Neural cell (in vitro differentiated cells): ENCODE data around the gene CLCNKB.

ENCODE experiments used
- CTCF ChIP-seq: fragments of 450-650 bp; IDR thresholded peaks from 2 replicates; pipeline ENCODE4 v1.5.1; 2014; ENCODE audit warnings: antibody characterized with exemption, mild to moderate bottlenecking, moderate library complexity; ENCODE audit not compliant: poor library complexity, severe bottlenecking
- EP300 ChIP-seq: fragments of 450-650 bp; conservative IDR thresholded peaks from 2 replicates; pipeline ENCODE4 v1.6.1; 2014; ENCODE audit warnings: antibody characterized with exemption, mild to moderate bottlenecking, moderate library complexity; ENCODE audit not compliant: poor library complexity, severe bottlenecking
- EZH2 ChIP-seq: fragments of 200-600, 300-800 bp; shearing (Covaris generic), sonication (generic); IDR thresholded peaks from 2 replicates; pipeline ENCODE4 v1.6.1; 2014; ENCODE audit warnings: antibody characterized with exemption, low read length, borderline replicate concordance, mild to moderate bottlenecking; ENCODE audit not compliant: insufficient read depth, poor library complexity, severe bottlenecking
- POLR2AphosphoS5 ChIP-seq: IDR thresholded peaks from 2 replicates; pipeline ENCODE4 v1.6.1; 2012
- RAD21 ChIP-seq: fragments of 450-650 bp; conservative IDR thresholded peaks from 2 replicates; pipeline ENCODE4 v1.6.1; 2014; ENCODE audit warnings: antibody characterized with exemption, mild to moderate bottlenecking, moderate library complexity
- REST ChIP-seq: IDR thresholded peaks from 2 replicates; pipeline ENCODE4 v1.6.1; 2012; ENCODE audit warnings: borderline replicate concordance
- SMC3 ChIP-seq: fragments of 450-650 bp; conservative IDR thresholded peaks from 2 replicates; pipeline ENCODE4 v1.6.1; 2014; ENCODE audit warnings: antibody characterized with exemption, mild to moderate bottlenecking, moderate library complexity; ENCODE audit not compliant: poor library complexity
- TAF1 ChIP-seq: IDR thresholded peaks from 2 replicates; pipeline ENCODE4 v1.6.1; 2012; ENCODE audit warnings: low read depth

GRCh38 chr1:16094453-16095158, 51.0 kb downstream of the CLCNKB start:
- TF ChIP-seq CTCF (no peak), POLR2AphosphoS5 (no peak), RAD21 (no peak), EZH2 (no peak), EP300 (no peak), REST (no peak), SMC3 (no peak), TAF1 (no peak)
